WTC11 (cell line): ENCODE measurements around the gene COG6. TPM values are rescaled to one million over a fixed set of nuclear protein-coding genes. Genes with fewer than 3 reads are reported as not detected.

Experiments
- ATAC-seq: fragments of 200-7000 bp; cut with Tn5 transposase; 2 replicates; pipeline ENCODE4 v1.10.0; 2021; ENCODE audit warnings: mild to moderate bottlenecking, moderate library complexity
- CTCF ChIA-PET: fragments of 300-600 bp; sonication (Branson Sonifier 250); formaldehyde crosslinking; loops from one replicate; lab custom pipeline; 2021; ENCODE audit warnings: antibody characterized with exemption; lab: Charles Lee
- POLR2A ChIA-PET: fragments of 350-600 bp; sonication (Branson Sonifier 250); formaldehyde crosslinking; loops from one replicate; lab custom pipeline; 2021; ENCODE audit warnings: antibody characterized with exemption; lab: Charles Lee
- DNase-seq: peaks from one replicate; pipeline ENCODE4 v3.0.0; 2021; ENCODE audit warnings: low spot score
- H3K27ac Mint-ChIP-seq: 2 replicates; pipeline ENCODE4 v1.8.0; 2021; ENCODE audit warnings: mixed read lengths
- H3K27me3 Mint-ChIP-seq: 2 replicates; pipeline ENCODE4 v1.8.0; 2021; ENCODE audit warnings: low read depth, mild to moderate bottlenecking, moderate library complexity, mixed read lengths
- H3K36me3 Mint-ChIP-seq: 2 replicates; pipeline ENCODE4 v1.8.0; 2021; ENCODE audit warnings: mixed read lengths
- H3K4me1 Mint-ChIP-seq: 2 replicates; pipeline ENCODE4 v1.8.0; 2022; ENCODE audit warnings: mixed read lengths
- H3K4me3 Mint-ChIP-seq: 2 replicates; pipeline ENCODE4 v1.8.0; 2021; ENCODE audit warnings: mild to moderate bottlenecking, moderate library complexity, mixed read lengths
- H3K9me3 Mint-ChIP-seq: 2 replicates; pipeline ENCODE4 v1.8.0; 2021; ENCODE audit warnings: mixed read lengths
- CREB1 ChIP-seq: sonication (generic); formaldehyde crosslinking; IDR thresholded peaks from 2 replicates; pipeline ENCODE4 v1.8.0; 2023; ENCODE audit warnings: mild to moderate bottlenecking, missing genetic modification reagents
- E2F5 ChIP-seq: sonication (generic); formaldehyde crosslinking; IDR thresholded peaks from 2 replicates; pipeline ENCODE4 v1.8.1; 2022; ENCODE audit warnings: mild to moderate bottlenecking, moderate library complexity, missing genetic modification reagents
- ESRRA ChIP-seq: sonication (generic); formaldehyde crosslinking; IDR thresholded peaks from 2 replicates; pipeline ENCODE4 v1.8.1; 2022; ENCODE audit warnings: mild to moderate bottlenecking, missing genetic modification reagents, borderline replicate concordance
- HMGA2 ChIP-seq: fragments of 250-450 bp; sonication (Bioruptor Pico); IDR thresholded peaks from 2 replicates; pipeline ENCODE4 v1.4.0; 2021; ENCODE audit warnings: mild to moderate bottlenecking, moderate library complexity
- IRF2 ChIP-seq: sonication (generic); formaldehyde crosslinking; IDR thresholded peaks from 2 replicates; pipeline ENCODE4 v1.8.0; 2022; ENCODE audit warnings: low read depth, missing genetic modification reagents, borderline replicate concordance
- NR3C1 ChIP-seq: sonication (generic); formaldehyde crosslinking; conservative IDR thresholded peaks from 2 replicates; pipeline ENCODE4 v1.8.1; 2023; ENCODE audit warnings: low read depth, mild to moderate bottlenecking, missing genetic modification reagents
- RELA ChIP-seq: sonication (generic); formaldehyde crosslinking; IDR thresholded peaks from 2 replicates; pipeline ENCODE4 v1.8.1; 2022; ENCODE audit warnings: missing genetic modification reagents, mild to moderate bottlenecking, borderline replicate concordance
- TCF7 ChIP-seq: sonication (generic); formaldehyde crosslinking; IDR thresholded peaks from 2 replicates; pipeline ENCODE4 v1.8.0; 2022; ENCODE audit warnings: mild to moderate bottlenecking, low read depth, missing genetic modification reagents, moderate library complexity
- TP53 ChIP-seq: sonication (generic); formaldehyde crosslinking; IDR thresholded peaks from 2 replicates; pipeline ENCODE4 v1.8.1; 2023; ENCODE audit warnings: mild to moderate bottlenecking, missing genetic modification reagents
- ZNF138 ChIP-seq: sonication (generic); formaldehyde crosslinking; conservative IDR thresholded peaks from 2 replicates; pipeline ENCODE4 v1.8.1; 2022; ENCODE audit warnings: mild to moderate bottlenecking, moderate library complexity, missing genetic modification reagents
- ZNF425 ChIP-seq: fragments of 250-450 bp; sonication (Bioruptor Pico); conservative IDR thresholded peaks from 2 replicates; pipeline ENCODE4 v1.9.0; 2021; ENCODE audit warnings: mild to moderate bottlenecking
- total RNA-seq: library from RNA; stranded (reverse); gene quantifications from 3 replicates; pipeline ENCODE4 v1.2.3, GENCODE V29; 2021
- TF ChIP-seq, protein P1 (sequence below): sonication (generic); formaldehyde crosslinking; conservative IDR thresholded peaks from 2 replicates; pipeline ENCODE4 v1.8.1; 2023; ENCODE audit warnings: mild to moderate bottlenecking, low read depth, missing genetic modification reagents, moderate library complexity
- TF ChIP-seq, protein P2 (sequence below): sonication (generic); formaldehyde crosslinking; IDR thresholded peaks from 2 replicates; pipeline ENCODE4 v1.8.1; 2023; ENCODE audit warnings: mild to moderate bottlenecking, missing genetic modification reagents
- TF ChIP-seq, protein P3 (sequence below): sonication (generic); formaldehyde crosslinking; conservative IDR thresholded peaks from 2 replicates; pipeline ENCODE4 v1.8.1; 2022; ENCODE audit warnings: mild to moderate bottlenecking, missing genetic modification reagents
- TF ChIP-seq, protein P4 (sequence below): sonication (generic); formaldehyde crosslinking; IDR thresholded peaks from 2 replicates; pipeline ENCODE4 v1.8.1; 2023; ENCODE audit warnings: mild to moderate bottlenecking, moderate library complexity, missing genetic modification reagents

Gene COG6
- total RNA-seq, 1 experiment from 2014 or later, result 23.0 TPM

DNA sequence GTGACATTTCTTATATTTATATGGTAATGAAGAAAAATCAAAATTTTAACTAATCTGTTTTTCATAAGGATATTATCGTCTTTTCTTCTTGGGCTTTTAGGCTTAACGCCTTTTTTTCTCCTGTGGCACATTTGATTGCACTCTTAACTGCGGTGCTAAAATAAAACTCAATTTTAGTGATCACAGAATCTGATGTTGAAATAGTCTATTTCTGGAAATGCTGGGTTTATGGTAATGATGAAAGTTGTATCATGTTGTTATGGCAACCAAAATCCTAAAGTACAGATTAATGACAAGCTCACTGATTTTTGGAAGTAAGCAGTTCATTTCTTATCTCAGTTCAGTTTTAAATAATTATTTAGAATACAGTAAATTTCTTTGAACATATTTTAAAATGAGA, 85.3 kb downstream of the COG6 start:
- POLR2A ChIA-PET, result no interaction called here

GRCh38 chr13:39748961-39749360, 93.5 kb downstream of the COG6 start:
- ChIA-PET POLR2A (no interaction called here), CTCF (no interaction called here)
- no peak for ATAC-seq

More for the DNA sequence above, 85.3 kb downstream of the COG6 start:
- H3K27ac Mint-ChIP-seq, result no peak overlapping the region
- ATAC-seq (no peak), DNase-seq (no peak)
- no peaks in the 10 kb centered on the region for H3K4me1 Mint-ChIP-seq
- CTCF ChIA-PET, result no interaction called here
- H3K4me3 Mint-ChIP-seq, result no peak overlapping the region
- H3K36me3 Mint-ChIP-seq, result peaks cover 44% of the 10 kb centered on the region
- peaks cover 2% of the 10 kb centered on the region; the same call in 1 of the 2 replicates for H3K27me3 Mint-ChIP-seq
- TF ChIP-seq E2F5 (CRISPR knock-in tag) (no peak), HMGA2 (no peak), ESRRA (CRISPR knock-in tag) (no peak), RELA (CRISPR knock-in tag) (no peak)
- TF ChIP-seq, protein P1, sequence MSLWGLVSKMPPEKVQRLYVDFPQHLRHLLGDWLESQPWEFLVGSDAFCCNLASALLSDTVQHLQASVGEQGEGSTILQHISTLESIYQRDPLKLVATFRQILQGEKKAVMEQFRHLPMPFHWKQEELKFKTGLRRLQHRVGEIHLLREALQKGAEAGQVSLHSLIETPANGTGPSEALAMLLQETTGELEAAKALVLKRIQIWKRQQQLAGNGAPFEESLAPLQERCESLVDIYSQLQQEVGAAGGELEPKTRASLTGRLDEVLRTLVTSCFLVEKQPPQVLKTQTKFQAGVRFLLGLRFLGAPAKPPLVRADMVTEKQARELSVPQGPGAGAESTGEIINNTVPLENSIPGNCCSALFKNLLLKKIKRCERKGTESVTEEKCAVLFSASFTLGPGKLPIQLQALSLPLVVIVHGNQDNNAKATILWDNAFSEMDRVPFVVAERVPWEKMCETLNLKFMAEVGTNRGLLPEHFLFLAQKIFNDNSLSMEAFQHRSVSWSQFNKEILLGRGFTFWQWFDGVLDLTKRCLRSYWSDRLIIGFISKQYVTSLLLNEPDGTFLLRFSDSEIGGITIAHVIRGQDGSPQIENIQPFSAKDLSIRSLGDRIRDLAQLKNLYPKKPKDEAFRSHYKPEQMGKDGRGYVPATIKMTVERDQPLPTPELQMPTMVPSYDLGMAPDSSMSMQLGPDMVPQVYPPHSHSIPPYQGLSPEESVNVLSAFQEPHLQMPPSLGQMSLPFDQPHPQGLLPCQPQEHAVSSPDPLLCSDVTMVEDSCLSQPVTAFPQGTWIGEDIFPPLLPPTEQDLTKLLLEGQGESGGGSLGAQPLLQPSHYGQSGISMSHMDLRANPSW, result no peak
- peaks cover 39% of the 10 kb centered on the region for H3K9me3 Mint-ChIP-seq

More at GRCh38 chr13:39748961-39749360, 93.5 kb downstream of the COG6 start:
- H3K4me3 Mint-ChIP-seq, result no peak overlapping the region
- no peak overlapping the region for H3K27ac Mint-ChIP-seq
- peaks cover 8% of the 10 kb centered on the region for H3K36me3 Mint-ChIP-seq
- peaks cover 15% of the 10 kb centered on the region for H3K9me3 Mint-ChIP-seq
- DNase-seq, result no peak
- TF ChIP-seq TP53 (CRISPR knock-in tag), result no peak
- no peak for TF ChIP-seq TCF7
- TF ChIP-seq, protein P2, sequence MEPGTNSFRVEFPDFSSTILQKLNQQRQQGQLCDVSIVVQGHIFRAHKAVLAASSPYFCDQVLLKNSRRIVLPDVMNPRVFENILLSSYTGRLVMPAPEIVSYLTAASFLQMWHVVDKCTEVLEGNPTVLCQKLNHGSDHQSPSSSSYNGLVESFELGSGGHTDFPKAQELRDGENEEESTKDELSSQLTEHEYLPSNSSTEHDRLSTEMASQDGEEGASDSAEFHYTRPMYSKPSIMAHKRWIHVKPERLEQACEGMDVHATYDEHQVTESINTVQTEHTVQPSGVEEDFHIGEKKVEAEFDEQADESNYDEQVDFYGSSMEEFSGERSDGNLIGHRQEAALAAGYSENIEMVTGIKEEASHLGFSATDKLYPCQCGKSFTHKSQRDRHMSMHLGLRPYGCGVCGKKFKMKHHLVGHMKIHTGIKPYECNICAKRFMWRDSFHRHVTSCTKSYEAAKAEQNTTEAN (CRISPR knock-in tag), result no peak
- TF ChIP-seq, protein P3, sequence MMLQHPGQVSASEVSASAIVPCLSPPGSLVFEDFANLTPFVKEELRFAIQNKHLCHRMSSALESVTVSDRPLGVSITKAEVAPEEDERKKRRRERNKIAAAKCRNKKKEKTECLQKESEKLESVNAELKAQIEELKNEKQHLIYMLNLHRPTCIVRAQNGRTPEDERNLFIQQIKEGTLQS (CRISPR knock-in tag), result no peak
- no peak for TF ChIP-seq CREB1 (CRISPR knock-in tag)
- TF ChIP-seq NR3C1, result no peak
- TF ChIP-seq, protein P4, sequence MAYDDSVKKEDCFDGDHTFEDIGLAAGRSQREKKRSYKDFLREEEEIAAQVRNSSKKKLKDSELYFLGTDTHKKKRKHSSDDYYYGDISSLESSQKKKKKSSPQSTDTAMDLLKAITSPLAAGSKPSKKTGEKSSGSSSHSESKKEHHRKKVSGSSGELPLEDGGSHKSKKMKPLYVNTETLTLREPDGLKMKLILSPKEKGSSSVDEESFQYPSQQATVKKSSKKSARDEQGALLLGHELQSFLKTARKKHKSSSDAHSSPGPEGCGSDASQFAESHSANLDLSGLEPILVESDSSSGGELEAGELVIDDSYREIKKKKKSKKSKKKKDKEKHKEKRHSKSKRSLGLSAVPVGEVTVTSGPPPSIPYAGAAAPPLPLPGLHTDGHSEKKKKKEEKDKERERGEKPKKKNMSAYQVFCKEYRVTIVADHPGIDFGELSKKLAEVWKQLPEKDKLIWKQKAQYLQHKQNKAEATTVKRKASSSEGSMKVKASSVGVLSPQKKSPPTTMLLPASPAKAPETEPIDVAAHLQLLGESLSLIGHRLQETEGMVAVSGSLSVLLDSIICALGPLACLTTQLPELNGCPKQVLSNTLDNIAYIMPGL (CRISPR knock-in tag), result no peak
- no peak for TF ChIP-seq ZNF425 (CRISPR knock-in tag)
- TF ChIP-seq HMGA2, result no peak
- TF ChIP-seq ZNF138 (CRISPR knock-in tag), result no peak
- no peak for TF ChIP-seq IRF2 (CRISPR knock-in tag)
- no peaks in the 10 kb centered on the region for H3K27me3 Mint-ChIP-seq
- H3K4me1 Mint-ChIP-seq, result no peaks in the 10 kb centered on the region
